Measurements from ENCODE around the gene MYH15. TPM values are rescaled to one million over a fixed set of nuclear protein-coding genes. Genes with fewer than 3 reads are reported as not detected.

The MYH15 gene
- total and polyA plus RNA-seq, 2 of the 4 experiments (the other 2 are of a cell fraction): 0.10 to 0.36 TPM

DNA sequence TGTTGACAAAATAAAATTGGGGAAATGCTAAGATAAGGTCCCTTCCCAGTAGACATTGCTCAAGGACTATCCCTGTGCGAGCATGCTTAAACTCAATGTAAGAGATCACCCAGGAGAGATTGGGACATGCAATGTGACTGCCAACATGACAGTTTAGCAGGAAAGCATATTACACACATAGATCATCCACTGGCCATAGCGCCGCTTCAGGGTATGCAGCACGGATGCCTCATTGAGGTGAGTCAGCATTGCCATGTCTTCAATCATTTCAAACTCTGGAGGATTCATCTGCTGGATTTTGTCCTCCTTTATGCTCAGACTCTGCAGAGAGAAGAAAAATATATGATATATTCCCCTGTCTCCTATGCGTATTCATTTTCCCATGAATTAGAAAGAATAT, 8.9 kb downstream of the MYH15 start:
- Histone ChIP-seq H3K27me3 (ENCODE audit: control insufficient read depth, insufficient read depth, low read length) (no peaks in the 10 kb centered on the region), H3K27ac (ENCODE audit: insufficient read depth, low read length) (no peak overlapping the region), H2AK9ac (replicated peaks; ENCODE audit: low read depth, low read length, poor library complexity) (no peak overlapping the region), H2BK120ac (ENCODE audit: low read depth, low read length) (no peak overlapping the region), H2BK15ac (ENCODE audit: low read depth, low read length) (no peak overlapping the region), H3K9me3 (ENCODE audit: control insufficient read depth, insufficient read depth, low read length) (no peaks in the 10 kb centered on the region), H2BK20ac (ENCODE audit: low read depth, low read length) (no peak overlapping the region), H3K4me3 (ENCODE audit: insufficient read depth, low read depth, low read length) (no peak overlapping the region), H3K36me3 (ENCODE audit: control insufficient read depth, insufficient read depth, low read length) (no peaks in the 10 kb centered on the region), H3K56ac (ENCODE audit: extremely low read depth, insufficient read depth, low read length) (no peak overlapping the region), H3K14ac (replicated peaks; ENCODE audit: low read depth, low read length) (no peak overlapping the region), H3K4me1 (ENCODE audit: control insufficient read depth, insufficient read depth, low read length) (no peaks in the 10 kb centered on the region), H2AFZ (replicated peaks; ENCODE audit: low read length, poor library complexity) (no peak overlapping the region), H3K9ac (ENCODE audit: low read depth, low read length) (no peak overlapping the region), H4K5ac (ENCODE audit: low read depth, low read length) (no peak overlapping the region), H3K4me2 (ENCODE audit: low read depth, low read length) (no peak overlapping the region), H4K91ac (ENCODE audit: insufficient read depth, low read depth, low read length) (no peak overlapping the region), H3K79me1 (ENCODE audit: low read depth in 1 of 2, low read length in 2 of 2) (no peaks in the 10 kb centered on the region), H4K8ac (ENCODE audit: low read depth in 2 of 2, low read length in 2 of 2) (no peak overlapping the region), H3K9me1 (ENCODE audit: insufficient read depth, low read length) (no peaks in the 10 kb centered on the region), H3K23ac (ENCODE audit: low read depth, low read length) (no peak overlapping the region), H2AK5ac (ENCODE audit: low read depth, low read length) (no peak overlapping the region), H4K20me1 (ENCODE audit: insufficient read depth, low read length) (no peaks in the 10 kb centered on the region), H2BK5ac (ENCODE audit: low read depth, low read length, poor library complexity, severe bottlenecking) (no peak overlapping the region), H3K18ac (ENCODE audit: low read depth, low read length) (no peak overlapping the region), H3K4ac (ENCODE audit: low read depth, low read length) (no peak overlapping the region)
- no peak for ATAC-seq (ENCODE audit: low read depth)
- POLR2A ChIA-PET (ENCODE audit: unreplicated experiment): no interaction called here
- no TSS peak for BruUV-seq (replicated peaks)
- CTCF ChIA-PET: no interaction called here
- no peak for TF ChIP-seq CHD1 (IDR thresholded peaks at IDR 0.05; ENCODE audit: low read depth, low read length)
- no peak for TF ChIP-seq POLR2A (IDR thresholded peaks at IDR 0.05; ENCODE audit: low read depth, low read length)
- no peak for TF ChIP-seq BHLHE40 (IDR thresholded peaks at IDR 0.05; ENCODE audit: low read depth, low read length)
- TF ChIP-seq, protein P1, sequence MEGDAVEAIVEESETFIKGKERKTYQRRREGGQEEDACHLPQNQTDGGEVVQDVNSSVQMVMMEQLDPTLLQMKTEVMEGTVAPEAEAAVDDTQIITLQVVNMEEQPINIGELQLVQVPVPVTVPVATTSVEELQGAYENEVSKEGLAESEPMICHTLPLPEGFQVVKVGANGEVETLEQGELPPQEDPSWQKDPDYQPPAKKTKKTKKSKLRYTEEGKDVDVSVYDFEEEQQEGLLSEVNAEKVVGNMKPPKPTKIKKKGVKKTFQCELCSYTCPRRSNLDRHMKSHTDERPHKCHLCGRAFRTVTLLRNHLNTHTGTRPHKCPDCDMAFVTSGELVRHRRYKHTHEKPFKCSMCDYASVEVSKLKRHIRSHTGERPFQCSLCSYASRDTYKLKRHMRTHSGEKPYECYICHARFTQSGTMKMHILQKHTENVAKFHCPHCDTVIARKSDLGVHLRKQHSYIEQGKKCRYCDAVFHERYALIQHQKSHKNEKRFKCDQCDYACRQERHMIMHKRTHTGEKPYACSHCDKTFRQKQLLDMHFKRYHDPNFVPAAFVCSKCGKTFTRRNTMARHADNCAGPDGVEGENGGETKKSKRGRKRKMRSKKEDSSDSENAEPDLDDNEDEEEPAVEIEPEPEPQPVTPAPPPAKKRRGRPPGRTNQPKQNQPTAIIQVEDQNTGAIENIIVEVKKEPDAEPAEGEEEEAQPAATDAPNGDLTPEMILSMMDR (conservative IDR thresholded peaks at IDR 0.05; ENCODE audit: low read depth, low read length): no peak
- TF ChIP-seq, protein P2, sequence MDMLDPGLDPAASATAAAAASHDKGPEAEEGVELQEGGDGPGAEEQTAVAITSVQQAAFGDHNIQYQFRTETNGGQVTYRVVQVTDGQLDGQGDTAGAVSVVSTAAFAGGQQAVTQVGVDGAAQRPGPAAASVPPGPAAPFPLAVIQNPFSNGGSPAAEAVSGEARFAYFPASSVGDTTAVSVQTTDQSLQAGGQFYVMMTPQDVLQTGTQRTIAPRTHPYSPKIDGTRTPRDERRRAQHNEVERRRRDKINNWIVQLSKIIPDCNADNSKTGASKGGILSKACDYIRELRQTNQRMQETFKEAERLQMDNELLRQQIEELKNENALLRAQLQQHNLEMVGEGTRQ (IDR thresholded peaks at IDR 0.05; ENCODE audit: low read depth, low read length): no peak
- no peak for TF ChIP-seq MAFK (IDR thresholded peaks at IDR 0.05; ENCODE audit: low read depth, low read length)
- TF ChIP-seq MXI1 (IDR thresholded peaks at IDR 0.05; ENCODE audit: borderline replicate concordance, low read depth, low read length): no peak
- TF ChIP-seq, protein P3, sequence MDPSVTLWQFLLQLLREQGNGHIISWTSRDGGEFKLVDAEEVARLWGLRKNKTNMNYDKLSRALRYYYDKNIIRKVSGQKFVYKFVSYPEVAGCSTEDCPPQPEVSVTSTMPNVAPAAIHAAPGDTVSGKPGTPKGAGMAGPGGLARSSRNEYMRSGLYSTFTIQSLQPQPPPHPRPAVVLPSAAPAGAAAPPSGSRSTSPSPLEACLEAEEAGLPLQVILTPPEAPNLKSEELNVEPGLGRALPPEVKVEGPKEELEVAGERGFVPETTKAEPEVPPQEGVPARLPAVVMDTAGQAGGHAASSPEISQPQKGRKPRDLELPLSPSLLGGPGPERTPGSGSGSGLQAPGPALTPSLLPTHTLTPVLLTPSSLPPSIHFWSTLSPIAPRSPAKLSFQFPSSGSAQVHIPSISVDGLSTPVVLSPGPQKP (IDR thresholded peaks at IDR 0.05; ENCODE audit: borderline replicate concordance, low read depth, low read length): no peak
- TF ChIP-seq FOS (IDR thresholded peaks at IDR 0.05; ENCODE audit: low read depth, low read length): no peak
- TF ChIP-seq SMC3 (IDR thresholded peaks at IDR 0.05; ENCODE audit: low read depth, low read length): no peak
- TF ChIP-seq MAZ (IDR thresholded peaks at IDR 0.05; ENCODE audit: borderline replicate concordance, low read depth, low read length): no peak
- TF ChIP-seq CEBPB (IDR thresholded peaks at IDR 0.05; ENCODE audit: low read depth, low read length): no peak
- no peak for TF ChIP-seq NFE2L2 (IDR thresholded peaks at IDR 0.05; ENCODE audit: low read depth, low read length)
- TF ChIP-seq RAD21 (IDR thresholded peaks at IDR 0.05; ENCODE audit: low read length): no peak
- no peak for TF ChIP-seq RFX5 (IDR thresholded peaks at IDR 0.05; ENCODE audit: low read depth, low read length)
- TF ChIP-seq RCOR1 (IDR thresholded peaks at IDR 0.05; ENCODE audit: insufficient replicate concordance, low read length): no peak
- intact Hi-C loops (cut with micrococcal nuclease): no loop called here
- WGBS, 2 experiments (ENCODE audit: extremely low coverage in 2 of 2, insufficient read length in 1 of 2): 100% methylated on average over 1 of the region's 5 CpGs; no CpG with 5 or more reads in 1 of the 2 experiments
- dilution Hi-C loops (cut with HindIII; ENCODE audit: low sequenced_read_pairs, unreplicated experiment): no loop called here
- in situ Hi-C loops (cut with MboI; ENCODE audit: low sequenced_read_pairs): no loop called here
- no peak for DNase-seq

Data from IMR-90 (cell line).